Caco-2 (cell line): ENCODE data around the gene ZNF469. TPM values are rescaled to one million over a fixed set of nuclear protein-coding genes. Genes with fewer than 3 reads are reported as not detected.

ENCODE experiments used
- BruUV-seq: library from RNA; stranded (reverse); fragments of 400-500 nt; replicated peaks from 2 replicates; lab custom pipeline; 2021; lab: Mats Ljungman, UMichigan
- CTCF ChIA-PET: fragments of 300-600 bp; sonication (Branson Sonifier 250); formaldehyde crosslinking; loops from one replicate; lab custom pipeline; 2022; ENCODE audit warnings: antibody characterized with exemption; lab: Charles Lee
- POLR2A ChIA-PET: fragments of 300-600 bp; sonication (Branson Sonifier 250); formaldehyde crosslinking; loops from one replicate; lab custom pipeline; 2022; ENCODE audit warnings: antibody characterized with exemption; lab: Charles Lee
- DNase-seq, 2 experiments: peaks; one replicate each; pipeline versions ENCODE4 v3.0.0 to v3.0.0-alpha.2; 2020 to 2022
- H3K27me3 ChIP-seq: replicated peaks from 2 replicates; pipeline ENCODE4 v1.6.0; 2011; ENCODE audit warnings: low read length; ENCODE audit not compliant: control insufficient read depth, insufficient read depth
- H3K36me3 ChIP-seq: 2 replicates; pipeline ENCODE4 v1.5.1; 2011; ENCODE audit warnings: low read length; ENCODE audit not compliant: control insufficient read depth, insufficient read depth
- H3K4me1 ChIP-seq: fragments of 250-450 bp; sonication (Bioruptor Pico); 2 replicates; pipeline ENCODE4 v1.5.1; 2020; ENCODE audit warnings: mild to moderate bottlenecking
- H3K4me3 ChIP-seq: 2 replicates; pipeline ENCODE4 v1.5.1; 2011; ENCODE audit warnings: low read depth, mild to moderate bottlenecking, control low read depth, low read length
- H3K9me3 ChIP-seq: fragments of 250-450 bp; sonication (Bioruptor Pico); 2 replicates; pipeline ENCODE4 v1.5.1; 2020; ENCODE audit warnings: mild to moderate bottlenecking, moderate library complexity
- H3K27ac Mint-ChIP-seq: one replicate; pipeline ENCODE4 v1.8.0; 2022; ENCODE audit warnings: mixed read lengths; ENCODE audit not compliant: unreplicated experiment
- H3K27me3 Mint-ChIP-seq: one replicate; pipeline ENCODE4 v1.8.0; 2022; ENCODE audit warnings: mixed read lengths; ENCODE audit not compliant: insufficient read depth, unreplicated experiment
- H3K36me3 Mint-ChIP-seq: one replicate; pipeline ENCODE4 v1.8.0; 2022; ENCODE audit warnings: mild to moderate bottlenecking, mixed read lengths; ENCODE audit not compliant: insufficient read depth, unreplicated experiment
- H3K4me1 Mint-ChIP-seq: one replicate; pipeline ENCODE4 v1.8.0; 2022; ENCODE audit warnings: low read depth, mixed read lengths; ENCODE audit not compliant: unreplicated experiment
- H3K4me3 Mint-ChIP-seq: one replicate; pipeline ENCODE4 v1.8.0; 2022; ENCODE audit warnings: mild to moderate bottlenecking, moderate library complexity, mixed read lengths; ENCODE audit not compliant: unreplicated experiment
- H3K9me3 Mint-ChIP-seq: one replicate; pipeline ENCODE4 v1.8.0; 2022; ENCODE audit warnings: mixed read lengths; ENCODE audit not compliant: unreplicated experiment
- CTCF ChIP-seq, 2 experiments: fragments of 200-600 bp in 1 of 2; IDR thresholded peaks; 1 replicate in 1 of 2; 2 replicates in 1 of 2; pipeline versions ENCODE4 v1.5.1 to v1.8.0; 2011 to 2022; ENCODE audit warnings: antibody characterized with exemption in 1 of 2, control low read depth in 1 of 2, inconsistent platforms in 1 of 2, low read depth in 1 of 2, low read length in 1 of 2, mild to moderate bottlenecking in 1 of 2, moderate library complexity in 1 of 2; ENCODE audit not compliant: insufficient read depth in 1 of 2, severe bottlenecking in 1 of 2, unreplicated experiment in 1 of 2
- intact Hi-C: fragments of 100-400 bp; cut with micrococcal nuclease; formaldehyde crosslinking; loops from one replicate; pipeline ENCODE4 v1.10.0; 2022; ENCODE audit not compliant: unreplicated experiment
- total RNA-seq: library from RNA; stranded (reverse); gene quantifications from 2 replicates; pipeline ENCODE4 v1.2.3, GENCODE V29; 2022

Gene ZNF469
- total RNA-seq, 1 experiment from 2014 or later = 0.07 TPM

GRCh38 chr16:88429387-88430184 lies 46.8 kb downstream of the ZNF469 start:
- peaks cover 10% of the 10 kb centered on the region for H3K4me1 ChIP-seq
- intact Hi-C loops = loop anchor here (10.0 kb wide), 1 partner anchor 235 kb away; no protein-coding TSS in a partner anchor
- ChIA-PET CTCF (interaction anchor here (0.6 kb wide), 1 partner anchor 301 kb away, joined by 4 read pairs; no protein-coding TSS in a partner anchor), POLR2A (interaction anchor here (0.6 kb wide), 1 partner anchor 141 kb away, joined by 3 read pairs; the partner anchor contains the start of gene ZC3H18)
- Mint-ChIP-seq H3K27me3 (peaks cover 9% of the 10 kb centered on the region), H3K4me1 (no peaks in the 10 kb centered on the region), H3K36me3 (no peaks in the 10 kb centered on the region), H3K4me3 (peak overlapping the region; percentile 40), H3K9me3 (no peaks in the 10 kb centered on the region), H3K27ac (no peak overlapping the region)
- DNase-seq = no peak
- no TSS peak for BruUV-seq
- H3K4me3 ChIP-seq = no peak overlapping the region
- no peaks in the 10 kb centered on the region for H3K36me3 ChIP-seq
- H3K9me3 ChIP-seq = no peaks in the 10 kb centered on the region
- peaks cover 2% of the 10 kb centered on the region; the same call in 1 of the 2 replicates for H3K27me3 ChIP-seq
- no peak for TF ChIP-seq CTCF (IDR thresholded peaks at IDR 0.05; ENCODE audit: insufficient read depth in 1 of 2, low read depth in 1 of 2, low read length in 1 of 2, severe bottlenecking in 1 of 2, unreplicated experiment in 1 of 2)

GRCh38 chr16:88430185-88430523 lies 47.4 kb downstream of the ZNF469 start:
- intact Hi-C loops = loop anchor here (10.0 kb wide), 1 partner anchor 235 kb away; no protein-coding TSS in a partner anchor
- Mint-ChIP-seq H3K4me1 (no peaks in the 10 kb centered on the region), H3K27ac (no peak overlapping the region), H3K27me3 (peaks cover 9% of the 10 kb centered on the region), H3K4me3 (peak overlapping the region; percentile 40), H3K9me3 (no peaks in the 10 kb centered on the region), H3K36me3 (no peaks in the 10 kb centered on the region)
- no TSS peak for BruUV-seq
- H3K4me1 ChIP-seq = peaks cover 10% of the 10 kb centered on the region
- H3K4me3 ChIP-seq = no peak overlapping the region
- POLR2A ChIA-PET = no interaction called here
- no peaks in the 10 kb centered on the region for H3K36me3 ChIP-seq
- no peak for TF ChIP-seq CTCF (IDR thresholded peaks at IDR 0.05; ENCODE audit: insufficient read depth in 1 of 2, low read depth in 1 of 2, low read length in 1 of 2, severe bottlenecking in 1 of 2, unreplicated experiment in 1 of 2)
- DNase-seq = no peak
- peaks cover 2% of the 10 kb centered on the region; the same call in 1 of the 2 replicates for H3K27me3 ChIP-seq
- CTCF ChIA-PET = interaction anchor here (0.6 kb wide), 1 partner anchor 300 kb away, joined by 4 read pairs; no protein-coding TSS in a partner anchor
- H3K9me3 ChIP-seq = no peaks in the 10 kb centered on the region

DNA sequence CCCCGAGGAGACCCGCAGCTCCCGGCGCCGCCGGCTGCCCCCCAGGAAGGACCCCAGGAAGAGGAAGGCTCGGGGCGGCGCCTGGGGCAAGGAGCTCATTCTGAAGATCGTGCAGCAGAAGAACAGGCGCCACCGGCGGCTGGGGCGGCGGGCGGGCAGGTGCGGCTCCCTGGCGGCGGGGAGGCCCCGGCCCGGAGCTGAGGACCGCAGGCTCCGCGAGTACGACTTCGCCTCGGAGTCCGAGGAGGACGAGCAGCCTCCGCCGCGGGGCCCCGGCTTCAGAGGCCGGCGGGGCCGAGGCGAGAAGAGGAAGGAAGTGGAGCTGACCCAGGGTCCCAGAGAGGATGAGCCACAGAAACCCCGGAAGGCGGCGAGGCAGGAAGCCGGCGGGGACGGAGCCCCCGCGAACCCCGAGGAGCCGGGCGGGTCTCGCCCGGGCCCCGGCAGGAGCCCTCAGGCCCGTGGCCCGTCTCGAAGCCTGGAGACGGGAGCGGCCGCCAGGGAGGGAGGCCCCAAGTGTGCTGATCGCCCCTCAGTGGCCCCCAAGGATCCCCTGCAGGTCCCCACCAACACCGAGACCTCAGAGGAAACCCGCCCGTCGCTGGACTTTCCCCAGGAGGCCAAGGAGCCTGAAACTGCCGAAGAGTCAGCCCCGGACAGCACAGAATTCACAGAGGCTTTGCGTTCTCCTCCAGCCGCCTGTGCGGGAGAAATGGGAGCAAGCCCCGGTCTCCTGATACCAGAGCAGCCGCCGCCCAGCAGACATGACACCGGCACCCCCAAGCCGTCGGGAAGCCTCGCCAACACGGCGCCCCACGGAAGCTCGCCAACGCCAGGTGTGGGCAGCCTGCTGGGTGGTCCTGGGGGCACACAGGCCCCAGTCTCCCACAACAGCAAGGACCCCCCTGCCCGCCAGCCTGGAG lies 48.0 kb downstream of the ZNF469 start:
- intact Hi-C loops = loop anchor here (10.0 kb wide), 1 partner anchor 236 kb away; no protein-coding TSS in a partner anchor
- POLR2A ChIA-PET = no interaction called here
- peaks cover 6% of the 10 kb centered on the region for H3K36me3 Mint-ChIP-seq
- Histone ChIP-seq H3K4me1 (peaks cover 10% of the 10 kb centered on the region), H3K36me3 (no peaks in the 10 kb centered on the region), H3K4me3 (peak overlapping the region; percentile 39), H3K9me3 (no peaks in the 10 kb centered on the region), H3K27me3 (peaks cover 2% of the 10 kb centered on the region; the same call in 1 of the 2 replicates)
- no peaks in the 10 kb centered on the region for H3K4me1 Mint-ChIP-seq
- no peaks in the 10 kb centered on the region for H3K9me3 Mint-ChIP-seq
- no peak overlapping the region for H3K27ac Mint-ChIP-seq
- peaks cover 9% of the 10 kb centered on the region for H3K27me3 Mint-ChIP-seq
- TF ChIP-seq CTCF (IDR thresholded peaks at IDR 0.05; ENCODE audit: insufficient read depth in 1 of 2, low read depth in 1 of 2, low read length in 1 of 2, severe bottlenecking in 1 of 2, unreplicated experiment in 1 of 2) = no peak
- BruUV-seq = no TSS peak
- DNase-seq = peak in 1 of 2 experiments; percentile 62
- H3K4me3 Mint-ChIP-seq = peak overlapping the region; percentile 57
- CTCF ChIA-PET = no interaction called here
